HepG2 (cell line): Measurements from ENCODE around the gene GLDN. TPM values are rescaled to one million over a fixed set of nuclear protein-coding genes. Genes with fewer than 3 reads are reported as not detected.

Experiments used
- NFE2 ChIP-seq: sonication (generic); formaldehyde crosslinking; IDR thresholded peaks from 2 replicates; pipeline ENCODE4 v1.4.0; 2020; ENCODE audit warnings: missing genetic modification reagents
- TARDBP ChIP-seq: sonication (generic); formaldehyde crosslinking; IDR thresholded peaks from 2 replicates; pipeline ENCODE4 v1.8.0; 2022; ENCODE audit warnings: mild to moderate bottlenecking, missing genetic modification reagents
- ZMYM2 ChIP-seq: sonication (generic); formaldehyde crosslinking; IDR thresholded peaks from 2 replicates; pipeline ENCODE4 v1.8.0; 2022; ENCODE audit warnings: mild to moderate bottlenecking, missing genetic modification reagents
- ZNF556 ChIP-seq: sonication (generic); formaldehyde crosslinking; IDR thresholded peaks from 2 replicates; pipeline ENCODE4 v1.4.0; 2020; ENCODE audit warnings: mild to moderate bottlenecking, missing genetic modification reagents, borderline replicate concordance
- ZNF7 ChIP-seq: IDR thresholded peaks from 2 replicates; pipeline ENCODE4 v1.6.1; 2016; ENCODE audit warnings: missing biosample characterization, missing genetic modification reagents
- ZSCAN29 ChIP-seq: sonication (generic); formaldehyde crosslinking; conservative IDR thresholded peaks from 2 replicates; pipeline ENCODE4 v1.4.0; 2020; ENCODE audit warnings: mild to moderate bottlenecking, missing genetic modification reagents
- polyA plus RNA-seq, 8 experiments: library from polyadenylated mRNA; depleted of rRNA in 3 of 8; stranded (reverse) in 7 of 8; unstranded in 1 of 8; fragments of >200 nt; fragmentation: Illumina TruSeq in 4 of 8; extraction: Trizol in 4 of 8; gene quantifications; 2 replicates each; pipeline versions ENCODE4 v1.2.1 to v1.2.3, GENCODE V29; 2011 to 2016; ENCODE audit warnings: low read depth in 4 of 8, missing spikeins in 1 of 8, mixed read lengths in 1 of 8; ENCODE audit not compliant: insufficient read depth in 1 of 8
- total RNA-seq, 5 experiments: library from RNA; depleted of rRNA; stranded (reverse); fragments of >200 nt; fragmentation: Illumina TruSeq; extraction: Trizol; gene quantifications; 2 replicates each; pipeline ENCODE4 v1.2.3, GENCODE V29; 2016; ENCODE audit warnings: low read depth in 1 of 5
- TF ChIP-seq, protein P1 (sequence below): sonication (generic); formaldehyde crosslinking; IDR thresholded peaks from 2 replicates; pipeline ENCODE4 v1.4.0; 2020; ENCODE audit warnings: missing genetic modification reagents
- TF ChIP-seq, protein P2 (sequence below), 2 experiments: fragments of 450-650 bp in 1 of 2; sonication (generic) in 1 of 2; formaldehyde crosslinking; IDR thresholded peaks; 2 replicates each; pipeline versions ENCODE4 v1.5.0 to v1.8.0; 2020 to 2022; ENCODE audit warnings: mild to moderate bottlenecking in 1 of 2, missing genetic modification reagents in 1 of 2
- TF ChIP-seq, protein P3 (sequence below): sonication (generic); formaldehyde crosslinking; IDR thresholded peaks from 2 replicates; pipeline ENCODE4 v1.4.0; 2020; ENCODE audit warnings: mild to moderate bottlenecking, missing genetic modification reagents, borderline replicate concordance
- TF ChIP-seq, protein P4 (sequence below): sonication (generic); formaldehyde crosslinking; IDR thresholded peaks from 2 replicates; pipeline ENCODE4 v1.4.0; 2020; ENCODE audit warnings: missing genetic modification reagents
- TF ChIP-seq, protein P5 (sequence below): sonication (generic); formaldehyde crosslinking; IDR thresholded peaks from 2 replicates; pipeline ENCODE4 v1.4.0; 2020; ENCODE audit warnings: missing genetic modification reagents

The GLDN gene
- total and polyA plus RNA-seq, 2 of the 13 experiments (the other 11 are each of a cell fraction or from before 2014, with no cell fraction given), result 0.86 to 1.0 TPM

DNA sequence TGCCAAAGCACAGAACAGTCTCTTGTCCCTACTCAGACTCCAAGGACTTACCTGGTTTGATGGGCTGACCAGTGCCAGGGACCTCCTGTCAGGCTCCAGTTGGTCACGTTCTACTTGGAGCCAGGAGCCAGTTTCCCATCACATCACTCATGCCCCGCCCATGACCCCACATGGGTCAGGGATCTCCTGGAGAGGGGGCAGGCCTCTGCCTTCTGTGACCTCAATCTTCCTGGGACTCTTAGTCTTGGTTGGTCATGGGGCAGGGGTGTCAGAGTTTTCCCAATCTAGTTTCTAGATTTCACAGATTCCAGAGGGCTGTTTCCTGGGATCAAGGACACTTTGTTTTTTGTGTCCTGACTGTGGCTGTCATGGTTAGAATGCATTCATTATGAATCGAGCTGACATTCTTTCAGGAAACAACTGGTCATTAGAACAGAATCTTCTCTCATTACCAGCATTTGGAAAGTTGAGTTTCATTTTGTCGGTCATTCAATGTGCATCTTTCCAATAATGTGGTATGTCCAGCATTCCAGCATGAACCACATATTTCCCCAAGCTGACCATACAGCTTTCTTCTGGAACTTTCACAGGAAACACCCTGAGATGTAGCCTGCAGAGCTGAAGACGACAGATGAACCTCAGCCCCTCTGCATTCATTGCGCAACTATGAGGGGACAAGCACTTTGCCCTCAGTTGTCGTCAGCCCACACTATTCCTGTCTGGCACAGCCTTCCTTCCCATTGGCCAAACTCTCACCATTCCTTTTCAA is 22.9 kb upstream of the GLDN start (continued):
- TF ChIP-seq, protein P1, sequence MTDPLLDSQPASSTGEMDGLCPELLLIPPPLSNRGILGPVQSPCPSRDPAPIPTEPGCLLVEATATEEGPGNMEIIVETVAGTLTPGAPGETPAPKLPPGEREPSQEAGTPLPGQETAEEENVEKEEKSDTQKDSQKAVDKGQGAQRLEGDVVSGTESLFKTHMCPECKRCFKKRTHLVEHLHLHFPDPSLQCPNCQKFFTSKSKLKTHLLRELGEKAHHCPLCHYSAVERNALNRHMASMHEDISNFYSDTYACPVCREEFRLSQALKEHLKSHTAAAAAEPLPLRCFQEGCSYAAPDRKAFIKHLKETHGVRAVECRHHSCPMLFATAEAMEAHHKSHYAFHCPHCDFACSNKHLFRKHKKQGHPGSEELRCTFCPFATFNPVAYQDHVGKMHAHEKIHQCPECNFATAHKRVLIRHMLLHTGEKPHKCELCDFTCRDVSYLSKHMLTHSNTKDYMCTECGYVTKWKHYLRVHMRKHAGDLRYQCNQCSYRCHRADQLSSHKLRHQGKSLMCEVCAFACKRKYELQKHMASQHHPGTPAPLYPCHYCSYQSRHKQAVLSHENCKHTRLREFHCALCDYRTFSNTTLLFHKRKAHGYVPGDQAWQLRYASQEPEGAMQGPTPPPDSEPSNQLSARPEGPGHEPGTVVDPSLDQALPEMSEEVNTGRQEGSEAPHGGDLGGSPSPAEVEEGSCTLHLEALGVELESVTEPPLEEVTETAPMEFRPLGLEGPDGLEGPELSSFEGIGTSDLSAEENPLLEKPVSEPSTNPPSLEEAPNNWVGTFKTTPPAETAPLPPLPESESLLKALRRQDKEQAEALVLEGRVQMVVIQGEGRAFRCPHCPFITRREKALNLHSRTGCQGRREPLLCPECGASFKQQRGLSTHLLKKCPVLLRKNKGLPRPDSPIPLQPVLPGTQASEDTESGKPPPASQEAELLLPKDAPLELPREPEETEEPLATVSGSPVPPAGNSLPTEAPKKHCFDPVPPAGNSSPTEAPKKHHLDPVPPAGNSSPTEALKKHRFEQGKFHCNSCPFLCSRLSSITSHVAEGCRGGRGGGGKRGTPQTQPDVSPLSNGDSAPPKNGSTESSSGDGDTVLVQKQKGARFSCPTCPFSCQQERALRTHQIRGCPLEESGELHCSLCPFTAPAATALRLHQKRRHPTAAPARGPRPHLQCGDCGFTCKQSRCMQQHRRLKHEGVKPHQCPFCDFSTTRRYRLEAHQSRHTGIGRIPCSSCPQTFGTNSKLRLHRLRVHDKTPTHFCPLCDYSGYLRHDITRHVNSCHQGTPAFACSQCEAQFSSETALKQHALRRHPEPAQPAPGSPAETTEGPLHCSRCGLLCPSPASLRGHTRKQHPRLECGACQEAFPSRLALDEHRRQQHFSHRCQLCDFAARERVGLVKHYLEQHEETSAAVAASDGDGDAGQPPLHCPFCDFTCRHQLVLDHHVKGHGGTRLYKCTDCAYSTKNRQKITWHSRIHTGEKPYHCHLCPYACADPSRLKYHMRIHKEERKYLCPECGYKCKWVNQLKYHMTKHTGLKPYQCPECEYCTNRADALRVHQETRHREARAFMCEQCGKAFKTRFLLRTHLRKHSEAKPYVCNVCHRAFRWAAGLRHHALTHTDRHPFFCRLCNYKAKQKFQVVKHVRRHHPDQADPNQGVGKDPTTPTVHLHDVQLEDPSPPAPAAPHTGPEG (CRISPR knock-in tag), result no peak
- TF ChIP-seq, protein P2, sequence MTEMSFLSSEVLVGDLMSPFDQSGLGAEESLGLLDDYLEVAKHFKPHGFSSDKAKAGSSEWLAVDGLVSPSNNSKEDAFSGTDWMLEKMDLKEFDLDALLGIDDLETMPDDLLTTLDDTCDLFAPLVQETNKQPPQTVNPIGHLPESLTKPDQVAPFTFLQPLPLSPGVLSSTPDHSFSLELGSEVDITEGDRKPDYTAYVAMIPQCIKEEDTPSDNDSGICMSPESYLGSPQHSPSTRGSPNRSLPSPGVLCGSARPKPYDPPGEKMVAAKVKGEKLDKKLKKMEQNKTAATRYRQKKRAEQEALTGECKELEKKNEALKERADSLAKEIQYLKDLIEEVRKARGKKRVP (CRISPR knock-in tag; IDR thresholded peaks at IDR 0.05), result peak in 1 of 2 experiments; percentile 9; a peak in 1 of 4 replicates
- TF ChIP-seq ZNF7 (CRISPR knock-in tag) (no peak), TARDBP (CRISPR knock-in tag) (peak; percentile 43; the same call in 1 of the 2 replicates), NFE2 (CRISPR knock-in tag) (no peak), ZMYM2 (CRISPR knock-in tag) (no peak), ZNF556 (CRISPR knock-in tag) (peak; percentile 73; the same call in 1 of the 2 replicates), ZSCAN29 (CRISPR knock-in tag) (no peak)
- TF ChIP-seq, protein P3, sequence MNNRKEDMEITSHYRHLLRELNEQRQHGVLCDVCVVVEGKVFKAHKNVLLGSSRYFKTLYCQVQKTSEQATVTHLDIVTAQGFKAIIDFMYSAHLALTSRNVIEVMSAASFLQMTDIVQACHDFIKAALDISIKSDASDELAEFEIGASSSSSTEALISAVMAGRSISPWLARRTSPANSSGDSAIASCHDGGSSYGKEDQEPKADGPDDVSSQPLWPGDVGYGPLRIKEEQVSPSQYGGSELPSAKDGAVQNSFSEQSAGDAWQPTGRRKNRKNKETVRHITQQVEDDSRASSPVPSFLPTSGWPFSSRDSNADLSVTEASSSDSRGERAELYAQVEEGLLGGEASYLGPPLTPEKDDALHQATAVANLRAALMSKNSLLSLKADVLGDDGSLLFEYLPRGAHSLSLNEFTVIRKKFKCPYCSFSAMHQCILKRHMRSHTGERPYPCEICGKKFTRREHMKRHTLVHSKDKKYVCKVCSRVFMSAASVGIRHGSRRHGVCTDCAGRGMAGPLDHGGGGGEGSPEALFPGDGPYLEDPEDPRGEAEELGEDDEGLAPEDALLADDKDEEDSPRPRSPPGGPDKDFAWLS, result no peak
- TF ChIP-seq, protein P4, sequence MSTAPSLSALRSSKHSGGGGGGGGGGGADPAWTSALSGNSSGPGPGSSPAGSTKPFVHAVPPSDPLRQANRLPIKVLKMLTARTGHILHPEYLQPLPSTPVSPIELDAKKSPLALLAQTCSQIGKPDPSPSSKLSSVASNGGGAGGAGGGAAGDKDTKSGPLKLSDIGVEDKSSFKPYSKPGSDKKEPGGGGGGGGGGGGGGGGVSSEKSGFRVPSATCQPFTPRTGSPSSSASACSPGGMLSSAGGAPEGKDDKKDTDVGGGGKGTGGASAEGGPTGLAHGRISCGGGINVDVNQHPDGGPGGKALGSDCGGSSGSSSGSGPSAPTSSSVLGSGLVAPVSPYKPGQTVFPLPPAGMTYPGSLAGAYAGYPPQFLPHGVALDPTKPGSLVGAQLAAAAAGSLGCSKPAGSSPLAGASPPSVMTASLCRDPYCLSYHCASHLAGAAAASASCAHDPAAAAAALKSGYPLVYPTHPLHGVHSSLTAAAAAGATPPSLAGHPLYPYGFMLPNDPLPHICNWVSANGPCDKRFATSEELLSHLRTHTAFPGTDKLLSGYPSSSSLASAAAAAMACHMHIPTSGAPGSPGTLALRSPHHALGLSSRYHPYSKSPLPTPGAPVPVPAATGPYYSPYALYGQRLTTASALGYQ (CRISPR knock-in tag), result no peak
- TF ChIP-seq, protein P5, sequence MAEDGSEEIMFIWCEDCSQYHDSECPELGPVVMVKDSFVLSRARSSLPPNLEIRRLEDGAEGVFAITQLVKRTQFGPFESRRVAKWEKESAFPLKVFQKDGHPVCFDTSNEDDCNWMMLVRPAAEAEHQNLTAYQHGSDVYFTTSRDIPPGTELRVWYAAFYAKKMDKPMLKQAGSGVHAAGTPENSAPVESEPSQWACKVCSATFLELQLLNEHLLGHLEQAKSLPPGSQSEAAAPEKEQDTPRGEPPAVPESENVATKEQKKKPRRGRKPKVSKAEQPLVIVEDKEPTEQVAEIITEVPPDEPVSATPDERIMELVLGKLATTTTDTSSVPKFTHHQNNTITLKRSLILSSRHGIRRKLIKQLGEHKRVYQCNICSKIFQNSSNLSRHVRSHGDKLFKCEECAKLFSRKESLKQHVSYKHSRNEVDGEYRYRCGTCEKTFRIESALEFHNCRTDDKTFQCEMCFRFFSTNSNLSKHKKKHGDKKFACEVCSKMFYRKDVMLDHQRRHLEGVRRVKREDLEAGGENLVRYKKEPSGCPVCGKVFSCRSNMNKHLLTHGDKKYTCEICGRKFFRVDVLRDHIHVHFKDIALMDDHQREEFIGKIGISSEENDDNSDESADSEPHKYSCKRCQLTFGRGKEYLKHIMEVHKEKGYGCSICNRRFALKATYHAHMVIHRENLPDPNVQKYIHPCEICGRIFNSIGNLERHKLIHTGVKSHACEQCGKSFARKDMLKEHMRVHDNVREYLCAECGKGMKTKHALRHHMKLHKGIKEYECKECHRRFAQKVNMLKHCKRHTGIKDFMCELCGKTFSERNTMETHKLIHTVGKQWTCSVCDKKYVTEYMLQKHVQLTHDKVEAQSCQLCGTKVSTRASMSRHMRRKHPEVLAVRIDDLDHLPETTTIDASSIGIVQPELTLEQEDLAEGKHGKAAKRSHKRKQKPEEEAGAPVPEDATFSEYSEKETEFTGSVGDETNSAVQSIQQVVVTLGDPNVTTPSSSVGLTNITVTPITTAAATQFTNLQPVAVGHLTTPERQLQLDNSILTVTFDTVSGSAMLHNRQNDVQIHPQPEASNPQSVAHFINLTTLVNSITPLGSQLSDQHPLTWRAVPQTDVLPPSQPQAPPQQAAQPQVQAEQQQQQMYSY (CRISPR knock-in tag), result no peak
